ENCODE data around the gene EXT2. TPM values are rescaled to one million over a fixed set of nuclear protein-coding genes. Genes with fewer than 3 reads are reported as not detected.

Gene EXT2
- total RNA-seq, 1 donor from 2014 or later = 35.0 TPM

GRCh38 chr11:44235765-44236201 lies 140.3 kb downstream of the EXT2 start:
- intact Hi-C loops (cut with micrococcal nuclease) = no loop called here

- intact Hi-C loops (cut with micrococcal nuclease) = no loop called here
These were observed 140.8 kb downstream of the EXT2 start for GRCh38 chr11:44236296-44236695.

GRCh38 chr11:44237156-44237555 lies 141.7 kb downstream of the EXT2 start:
- intact Hi-C loops (cut with micrococcal nuclease) = no loop called here

GRCh38 chr11:44241851-44242250 lies 146.4 kb downstream of the EXT2 start:
- intact Hi-C loops (cut with micrococcal nuclease) = no loop called here

- intact Hi-C loops (cut with micrococcal nuclease) = no loop called here
These were observed 147.6 kb downstream of the EXT2 start for GRCh38 chr11:44243086-44243485.

- intact Hi-C loops (cut with micrococcal nuclease) = no loop called here
These were observed 148.3 kb downstream of the EXT2 start for GRCh38 chr11:44243595-44244343.

- intact Hi-C loops (cut with micrococcal nuclease) = no loop called here
These were observed 149.3 kb downstream of the EXT2 start for GRCh38 chr11:44244639-44245310.

GRCh38 chr11:44246726-44247125 lies 151.2 kb downstream of the EXT2 start:
- intact Hi-C loops (cut with micrococcal nuclease) = no loop called here

GRCh38 chr11:44247508-44247907 lies 152.0 kb downstream of the EXT2 start:
- intact Hi-C loops (cut with micrococcal nuclease) = no loop called here

- intact Hi-C loops (cut with micrococcal nuclease) = no loop called here
These were observed 152.6 kb downstream of the EXT2 start for GRCh38 chr11:44248109-44248508.

- intact Hi-C loops (cut with micrococcal nuclease) = no loop called here
These were observed 154.9 kb downstream of the EXT2 start for GRCh38 chr11:44250421-44250820.

GRCh38 chr11:44252999-44253602 lies 157.6 kb downstream of the EXT2 start:
- intact Hi-C loops (cut with micrococcal nuclease) = no loop called here

GRCh38 chr11:44255406-44256071 lies 160.1 kb downstream of the EXT2 start:
- intact Hi-C loops (cut with micrococcal nuclease) = no loop called here

- intact Hi-C loops (cut with micrococcal nuclease) = no loop called here
These were observed 161.3 kb downstream of the EXT2 start for GRCh38 chr11:44256673-44257291.

GRCh38 chr11:44257338-44258189 lies 162.1 kb downstream of the EXT2 start:
- intact Hi-C loops (cut with micrococcal nuclease) = no loop called here

GRCh38 chr11:44258190-44258489 lies 162.7 kb downstream of the EXT2 start:
- intact Hi-C loops (cut with micrococcal nuclease) = no loop called here

- intact Hi-C loops (cut with micrococcal nuclease) = no loop called here
These were observed 163.5 kb downstream of the EXT2 start for GRCh38 chr11:44258839-44259420.

- intact Hi-C loops (cut with micrococcal nuclease) = no loop called here
These were observed 164.6 kb downstream of the EXT2 start for GRCh38 chr11:44260081-44260480.

- intact Hi-C loops (cut with micrococcal nuclease) = no loop called here
These were observed 166.5 kb downstream of the EXT2 start for GRCh38 chr11:44261800-44262591.
